Transverse colon (tissue), 3 donors: ENCODE data around the gene SMOC1.

Source experiments
- CTCF ChIP-seq, 5 experiments: fragments of 200-600 bp in 3 of 5; fragments of 450-650 bp in 2 of 5; sonication (generic) in 3 of 5; IDR thresholded peaks; 1 replicate in 2 of 5; 2 replicates in 3 of 5; pipeline ENCODE4 v1.5.1; 2016 to 2017; ENCODE audit warnings: antibody characterized with exemption in 5 of 5, inconsistent platforms in 3 of 5, mild to moderate bottlenecking in 2 of 5, moderate library complexity in 1 of 5
- EP300 ChIP-seq: sonication (generic); formaldehyde crosslinking; IDR thresholded peaks from one replicate; pipeline ENCODE4 v1.6.1; 2017; ENCODE audit warnings: antibody characterized with exemption, low read depth

GRCh38 chr14:69973846-69974245 lies 94.6 kb downstream of the SMOC1 start:
- TF ChIP-seq CTCF (IDR thresholded peaks at IDR 0.05) (no peak), EP300 (no peak)
